Cardiac fibroblast (primary cell): ENCODE results near the gene FNDC3B.
A peak's percentile ranks its signal among the peaks of the same experiment; 100 is the strongest.

ENCODE experiments used
- DNase-seq, 2 donors: peaks; one replicate each; pipeline versions ENCODE4 v3.0.0 to v3.0.0-alpha.2; 2010; ENCODE audit warnings: low read depth in 2 of 2
- H3K4me3 ChIP-seq, 2 donors: replicated peaks in 1 of 2; 1 replicate in 1 of 2; 2 replicates in 1 of 2; pipeline ENCODE4 v1.5.1; 2011; ENCODE audit warnings: low read depth in 2 of 2, low read length in 2 of 2, mild to moderate bottlenecking in 2 of 2, moderate library complexity in 1 of 2
- CTCF ChIP-seq: IDR thresholded peaks from one replicate; pipeline ENCODE4 v1.5.1; 2011; ENCODE audit warnings: low read depth, mild to moderate bottlenecking, low read length, inconsistent platforms

The FNDC3B gene

GRCh38 chr3:172259726-172260248 is 220.4 kb downstream of the FNDC3B start:
- no peak overlapping the region for H3K4me3 ChIP-seq
- no peak for TF ChIP-seq CTCF
- DNase-seq = no peak

- no peak overlapping the region for H3K4me3 ChIP-seq
These were observed 221.0 kb downstream of the FNDC3B start for GRCh38 chr3:172260381-172260780.

GRCh38 chr3:172261054-172261453 is 221.7 kb downstream of the FNDC3B start:
- TF ChIP-seq CTCF = no peak
- no peak overlapping the region for H3K4me3 ChIP-seq
- DNase-seq = peak in 1 of 2 donors; percentile 49

More at GRCh38 chr3:172260381-172260780, 221.0 kb downstream of the FNDC3B start:
- DNase-seq = peak; percentile 47 to 68
- TF ChIP-seq CTCF = no peak

DNA sequence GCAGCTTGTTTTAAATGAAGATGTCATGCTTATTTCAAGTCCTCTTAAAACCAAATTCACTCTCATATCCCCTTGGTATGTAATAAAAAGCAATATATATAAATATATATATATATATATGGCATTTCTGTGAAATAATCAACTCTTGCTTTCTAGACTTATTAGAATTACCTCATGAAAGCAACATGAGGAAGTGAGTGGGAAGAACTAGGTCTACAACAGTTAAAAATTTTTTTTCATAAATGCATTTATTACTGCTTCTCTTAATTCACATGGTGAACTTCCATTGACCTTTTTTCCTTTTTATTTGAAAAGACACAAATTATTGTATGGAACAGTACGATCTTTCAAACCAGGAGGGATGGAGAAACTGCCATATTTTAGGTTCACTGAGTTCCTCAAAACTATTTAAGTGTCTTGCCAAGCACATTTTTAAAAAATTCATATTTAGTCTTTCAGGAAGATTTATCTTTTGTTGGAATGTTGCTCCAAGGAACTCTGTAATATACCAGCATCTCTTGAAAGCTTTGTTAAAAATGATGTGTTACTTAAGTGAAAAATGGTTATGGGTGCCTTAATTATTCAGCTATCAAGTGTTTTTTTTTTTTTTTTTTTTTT is 223.7 kb downstream of the FNDC3B start:
- TF ChIP-seq CTCF = no peak
- peak in 1 of 2 donors; percentile 26 for DNase-seq
- no peak overlapping the region for H3K4me3 ChIP-seq

GRCh38 chr3:172263781-172264486 is 224.6 kb downstream of the FNDC3B start:
- H3K4me3 ChIP-seq = no peak overlapping the region
- DNase-seq = no peak
- TF ChIP-seq CTCF = no peak

- TF ChIP-seq CTCF = no peak
- H3K4me3 ChIP-seq = no peak overlapping the region
- DNase-seq = no peak
These were observed 226.7 kb downstream of the FNDC3B start for GRCh38 chr3:172266103-172266502.
